Measurements from ENCODE around the gene ERICH2.

The ERICH2 gene

DNA sequence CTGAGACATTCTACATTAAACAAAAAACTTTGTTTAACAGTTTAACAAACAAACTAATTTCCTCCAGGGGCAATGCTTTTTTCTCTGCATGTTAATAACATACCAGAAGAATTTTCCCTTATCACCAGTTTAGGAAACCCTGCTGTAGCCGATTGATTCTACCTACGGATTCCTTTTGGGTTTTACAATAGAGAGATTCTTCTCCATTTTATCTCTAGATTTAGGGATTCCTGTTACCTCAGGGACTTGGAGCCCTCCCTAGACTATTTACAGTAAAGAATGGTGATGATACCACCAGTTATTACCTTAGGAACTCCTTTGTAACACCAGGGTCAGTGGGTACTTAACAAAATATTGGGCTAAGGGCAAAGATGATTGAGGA lies 5.3 kb upstream of the ERICH2 start:
- peaks cover under 1% of the 10 kb centered on the region for H3K4me1 ChIP-seq (ENCODE audit: insufficient read depth, low read length)
- H3K4me3 ChIP-seq (ENCODE audit: low read depth in 1 of 2, low read length in 2 of 2), result no peak overlapping the region
- H3K9me3 ChIP-seq (ENCODE audit: low read length), result no peaks in the 10 kb centered on the region
- H3K9ac ChIP-seq (ENCODE audit: low read length), result no peak overlapping the region
- no peaks in the 10 kb centered on the region for H3K27me3 ChIP-seq (ENCODE audit: control insufficient read depth in 1 of 2, insufficient read depth in 2 of 2, low read length in 2 of 2)
- H3K36me3 ChIP-seq (ENCODE audit: insufficient read depth, low read length), result no peaks in the 10 kb centered on the region
- no peak overlapping the region for H3K27ac ChIP-seq (ENCODE audit: low read depth, low read length)

DNA sequence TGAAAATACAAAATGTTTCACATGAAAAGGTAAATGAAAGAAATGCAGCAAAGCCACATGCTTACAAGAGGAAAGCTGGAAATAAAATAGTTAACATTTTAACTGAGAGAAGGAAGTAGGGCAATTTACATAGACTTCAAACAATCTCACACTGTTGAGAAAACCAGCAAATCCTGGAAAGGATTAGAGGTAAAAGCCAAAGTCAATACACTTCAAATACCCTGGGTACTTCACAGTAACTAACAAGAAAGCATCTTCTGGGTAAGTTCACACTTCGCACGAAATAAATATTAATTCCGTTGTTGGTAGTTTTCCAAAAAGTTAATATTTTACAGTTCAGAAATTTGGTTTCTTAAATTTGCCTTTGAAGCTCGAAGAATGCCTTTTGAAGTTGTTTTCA lies 3.5 kb upstream of the ERICH2 start:
- H3K4me3 ChIP-seq (ENCODE audit: low read depth in 1 of 2, low read length in 2 of 2), result no peak overlapping the region
- peaks cover 0 to 4% of the 10 kb centered on the region in 2 donors for H3K27me3 ChIP-seq (ENCODE audit: control insufficient read depth in 1 of 2, insufficient read depth in 2 of 2, low read length in 2 of 2)
- no peaks in the 10 kb centered on the region for H3K36me3 ChIP-seq (ENCODE audit: insufficient read depth, low read length)
- H3K27ac ChIP-seq (ENCODE audit: low read depth, low read length), result no peak overlapping the region
- H3K9me3 ChIP-seq (ENCODE audit: low read length), result no peaks in the 10 kb centered on the region
- H3K9ac ChIP-seq (ENCODE audit: low read length), result no peak overlapping the region
- peaks cover 11% of the 10 kb centered on the region for H3K4me1 ChIP-seq (ENCODE audit: insufficient read depth, low read length)

DNA sequence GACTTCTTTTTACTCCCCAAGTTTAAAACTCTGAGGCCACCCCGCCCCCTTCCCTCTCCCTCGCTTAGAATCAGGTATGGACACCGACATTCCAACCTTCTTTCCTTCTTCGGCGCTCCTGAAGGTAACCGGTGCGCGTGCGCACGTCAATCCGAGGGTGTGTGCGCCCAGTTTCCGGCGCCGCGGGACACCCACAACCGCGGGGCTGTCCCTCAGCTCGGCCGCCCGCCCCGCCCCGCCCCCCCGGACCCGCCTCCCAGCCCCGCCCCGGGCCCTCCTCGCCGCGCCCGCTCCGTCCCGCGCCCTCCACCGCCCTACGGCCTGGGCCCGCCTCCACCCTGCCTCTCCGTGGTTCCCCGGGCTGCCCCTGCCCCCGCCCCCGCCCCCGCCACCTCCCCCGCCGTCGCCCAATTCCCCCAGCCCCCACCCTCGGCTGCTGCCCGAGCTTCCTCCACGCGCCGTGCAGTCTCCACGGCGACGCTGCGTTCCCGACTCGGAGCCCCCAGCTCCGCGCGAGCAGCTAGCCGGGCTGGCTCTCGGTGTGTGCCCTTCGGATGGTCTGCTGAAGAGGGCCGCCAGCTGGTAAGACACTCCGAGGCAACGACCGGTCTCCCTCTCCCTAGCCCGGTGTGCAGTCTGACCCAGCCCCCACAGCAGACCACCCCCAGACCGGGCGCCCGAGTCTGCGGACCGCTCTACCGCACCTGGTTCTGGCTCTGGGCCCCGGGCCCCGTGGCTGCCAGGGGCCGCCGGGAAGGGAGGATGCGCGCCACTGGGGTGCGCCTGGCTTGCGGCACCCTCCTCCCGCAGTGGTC lies 635 bp downstream of the ERICH2 start:
- H3K4me1 ChIP-seq (ENCODE audit: insufficient read depth, low read length), result peaks cover 12% of the 10 kb centered on the region
- H3K9ac ChIP-seq (ENCODE audit: low read length), result peak overlapping the region; percentile 41
- H3K4me3 ChIP-seq (ENCODE audit: low read depth in 1 of 2, low read length in 2 of 2), result peak overlapping the region; percentile 76 to 81
- H3K9me3 ChIP-seq (ENCODE audit: low read length), result no peaks in the 10 kb centered on the region
- H3K36me3 ChIP-seq (ENCODE audit: insufficient read depth, low read length), result no peaks in the 10 kb centered on the region
- peak overlapping the region; percentile 63 for H3K27ac ChIP-seq (ENCODE audit: low read depth, low read length)
- H3K27me3 ChIP-seq (ENCODE audit: control insufficient read depth in 1 of 2, insufficient read depth in 2 of 2, low read length in 2 of 2), result peaks cover 0 to 4% of the 10 kb centered on the region in 2 donors

DNA sequence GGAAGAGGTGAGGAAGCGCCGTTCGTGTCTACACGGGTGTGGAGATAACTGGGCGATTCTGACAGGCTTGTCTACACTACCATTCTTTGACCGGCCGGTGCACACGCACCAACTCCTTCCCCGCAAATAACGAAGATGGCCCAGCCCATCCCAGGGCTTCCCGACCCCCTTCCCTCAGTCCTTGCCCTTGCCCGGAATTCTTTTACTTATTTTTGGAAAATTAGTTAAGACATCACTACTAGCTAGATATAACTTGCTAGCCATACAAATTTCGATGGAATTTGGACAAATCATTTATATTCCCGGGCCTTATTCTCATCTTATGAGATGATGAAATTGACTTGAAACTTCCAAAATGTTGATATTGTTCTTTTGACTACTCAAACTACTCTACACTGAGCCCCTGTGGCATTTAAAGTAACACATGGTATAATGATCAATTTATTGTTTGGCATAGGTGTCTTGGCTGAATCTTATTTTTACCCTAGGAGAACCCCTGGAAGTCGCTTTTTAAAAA lies 1.3 kb downstream of the ERICH2 start:
- H3K27me3 ChIP-seq (ENCODE audit: control insufficient read depth in 1 of 2, insufficient read depth in 2 of 2, low read length in 2 of 2), result peaks cover 0 to 4% of the 10 kb centered on the region in 2 donors
- H3K4me1 ChIP-seq (ENCODE audit: insufficient read depth, low read length), result peaks cover 12% of the 10 kb centered on the region
- no peak overlapping the region for H3K27ac ChIP-seq (ENCODE audit: low read depth, low read length)
- no peaks in the 10 kb centered on the region for H3K9me3 ChIP-seq (ENCODE audit: low read length)
- no peaks in the 10 kb centered on the region for H3K36me3 ChIP-seq (ENCODE audit: insufficient read depth, low read length)
- no peak overlapping the region for H3K9ac ChIP-seq (ENCODE audit: low read length)
- H3K4me3 ChIP-seq (ENCODE audit: low read depth in 1 of 2, low read length in 2 of 2), result peak overlapping the region; percentile 56 to 68

- Histone ChIP-seq H3K4me3 (ENCODE audit: low read depth in 1 of 2, low read length in 2 of 2) (no peak overlapping the region), H3K4me1 (ENCODE audit: insufficient read depth, low read length) (peaks cover 12% of the 10 kb centered on the region), H3K36me3 (ENCODE audit: insufficient read depth, low read length) (no peaks in the 10 kb centered on the region)
Observed at GRCh38 chr2:170772295-170772694, 2.1 kb downstream of the ERICH2 start.

GRCh38 chr2:170774074-170774473 lies 3.9 kb downstream of the ERICH2 start:
- Histone ChIP-seq H3K4me1 (ENCODE audit: insufficient read depth, low read length) (peaks cover 12% of the 10 kb centered on the region), H3K9me3 (ENCODE audit: low read length) (no peaks in the 10 kb centered on the region), H3K4me3 (ENCODE audit: low read depth in 1 of 2, low read length in 2 of 2) (no peak overlapping the region), H3K9ac (ENCODE audit: low read length) (no peak overlapping the region), H3K27ac (ENCODE audit: low read depth, low read length) (no peak overlapping the region), H3K36me3 (ENCODE audit: insufficient read depth, low read length) (no peaks in the 10 kb centered on the region), H3K27me3 (ENCODE audit: control insufficient read depth in 1 of 2, insufficient read depth in 2 of 2, low read length in 2 of 2) (peaks cover 0 to 4% of the 10 kb centered on the region in 2 donors)

More at GRCh38 chr2:170772295-170772694, 2.1 kb downstream of the ERICH2 start:
- no peak overlapping the region for H3K27ac ChIP-seq (ENCODE audit: low read depth, low read length)
- H3K9me3 ChIP-seq (ENCODE audit: low read length), result no peaks in the 10 kb centered on the region
- H3K27me3 ChIP-seq (ENCODE audit: control insufficient read depth in 1 of 2, insufficient read depth in 2 of 2, low read length in 2 of 2), result peaks cover 0 to 4% of the 10 kb centered on the region in 2 donors
- H3K9ac ChIP-seq (ENCODE audit: low read length), result no peak overlapping the region

DNA sequence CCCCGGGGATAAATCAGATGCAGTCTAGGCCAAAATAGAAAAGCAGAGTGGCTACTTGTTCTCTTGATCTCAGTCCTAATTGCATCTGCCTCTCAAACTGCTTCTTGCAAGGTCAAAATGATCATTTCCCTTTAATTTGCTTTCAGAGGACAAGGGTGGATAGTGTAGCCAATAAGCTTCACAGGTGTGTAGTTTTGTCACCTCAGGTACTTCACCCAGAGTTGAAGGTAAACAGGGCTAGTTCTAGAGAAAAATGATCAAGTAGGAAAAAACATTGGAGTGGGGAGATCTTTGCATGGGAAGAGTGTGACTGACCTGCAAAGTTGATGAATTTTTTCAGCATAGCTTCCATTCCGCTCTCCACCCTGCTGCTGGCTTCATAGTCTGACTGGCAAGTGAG lies 8.7 kb downstream of the ERICH2 start:
- Histone ChIP-seq H3K4me3 (ENCODE audit: low read depth in 1 of 2, low read length in 2 of 2) (no peak overlapping the region), H3K9ac (ENCODE audit: low read length) (no peak overlapping the region), H3K27ac (ENCODE audit: low read depth, low read length) (no peak overlapping the region), H3K27me3 (ENCODE audit: control insufficient read depth in 1 of 2, insufficient read depth in 2 of 2, low read length in 2 of 2) (no peaks in the 10 kb centered on the region), H3K36me3 (ENCODE audit: insufficient read depth, low read length) (no peaks in the 10 kb centered on the region), H3K4me1 (ENCODE audit: insufficient read depth, low read length) (no peaks in the 10 kb centered on the region), H3K9me3 (ENCODE audit: low read length) (no peaks in the 10 kb centered on the region)

DNA sequence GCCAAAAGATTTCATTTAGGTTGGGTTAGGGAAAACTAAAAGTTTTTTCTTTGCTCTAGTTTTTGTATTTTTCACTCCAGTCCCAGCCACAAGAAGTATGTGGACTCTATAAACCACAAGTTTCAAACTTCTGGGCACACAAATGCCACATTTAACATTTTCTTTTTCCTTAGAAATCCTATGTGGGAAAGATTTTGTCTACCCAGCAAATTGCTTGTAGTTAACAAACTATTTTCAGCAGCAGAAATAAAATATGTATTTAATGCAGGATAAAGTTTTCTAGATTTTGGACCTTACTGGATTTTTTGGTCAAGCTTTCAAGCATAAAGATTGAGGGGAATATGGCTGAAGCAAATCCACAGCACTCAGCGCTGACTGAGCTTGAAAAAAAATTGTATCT lies 9.1 kb downstream of the ERICH2 start:
- H3K4me3 ChIP-seq (ENCODE audit: low read depth in 1 of 2, low read length in 2 of 2), result no peak overlapping the region
- no peaks in the 10 kb centered on the region for H3K9me3 ChIP-seq (ENCODE audit: low read length)
- no peak overlapping the region for H3K27ac ChIP-seq (ENCODE audit: low read depth, low read length)
- H3K4me1 ChIP-seq (ENCODE audit: insufficient read depth, low read length), result no peaks in the 10 kb centered on the region
- no peak overlapping the region for H3K9ac ChIP-seq (ENCODE audit: low read length)
- no peaks in the 10 kb centered on the region for H3K36me3 ChIP-seq (ENCODE audit: insufficient read depth, low read length)
- no peaks in the 10 kb centered on the region for H3K27me3 ChIP-seq (ENCODE audit: control insufficient read depth in 1 of 2, insufficient read depth in 2 of 2, low read length in 2 of 2)

DNA sequence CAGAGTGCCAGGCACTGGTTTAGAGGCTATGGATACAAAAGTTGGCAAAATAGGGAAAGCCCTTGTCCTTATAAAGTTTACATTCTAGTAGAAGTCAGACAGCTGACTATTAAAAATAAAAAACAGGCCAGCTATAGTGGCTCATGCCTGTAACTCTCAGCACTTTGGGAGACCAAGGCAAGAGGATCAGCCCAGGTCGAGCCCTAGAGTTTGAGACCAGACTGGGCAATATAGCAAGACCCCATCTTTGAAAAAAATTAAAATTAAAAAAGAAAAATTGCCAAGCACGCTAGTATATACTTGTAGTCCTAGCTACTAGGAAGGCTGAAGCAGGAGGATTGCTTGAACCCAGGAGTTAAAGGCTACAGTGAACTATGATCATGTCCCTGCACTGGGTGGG lies 12.5 kb downstream of the ERICH2 start:
- no peak overlapping the region for H3K4me3 ChIP-seq (ENCODE audit: low read depth in 1 of 2, low read length in 2 of 2)
- no peaks in the 10 kb centered on the region for H3K27me3 ChIP-seq (ENCODE audit: control insufficient read depth in 1 of 2, insufficient read depth in 2 of 2, low read length in 2 of 2)
- no peak overlapping the region for H3K9ac ChIP-seq (ENCODE audit: low read length)
- no peaks in the 10 kb centered on the region for H3K36me3 ChIP-seq (ENCODE audit: insufficient read depth, low read length)
- no peaks in the 10 kb centered on the region for H3K4me1 ChIP-seq (ENCODE audit: insufficient read depth, low read length)
- H3K27ac ChIP-seq (ENCODE audit: low read depth, low read length), result no peak overlapping the region
- H3K9me3 ChIP-seq (ENCODE audit: low read length), result no peaks in the 10 kb centered on the region

DNA sequence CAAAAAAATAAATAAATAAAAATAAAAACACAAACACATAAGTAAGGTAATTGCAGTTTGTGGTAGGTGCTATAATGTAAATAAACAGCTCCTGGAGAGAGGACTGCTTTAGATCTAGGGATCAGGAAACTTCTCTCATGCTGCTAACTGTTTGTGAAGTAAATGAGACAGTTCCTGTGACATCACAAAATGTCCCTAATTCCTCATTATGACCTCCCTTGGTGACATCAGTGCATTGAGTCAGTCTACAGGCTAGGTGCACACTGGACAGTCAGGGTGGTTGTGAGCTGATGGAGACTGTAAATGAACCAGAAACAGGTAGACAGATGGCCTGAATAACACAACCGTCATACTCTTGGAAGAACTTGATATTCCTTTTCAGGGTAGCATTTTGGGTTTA lies 13.4 kb downstream of the ERICH2 start:
- no peaks in the 10 kb centered on the region for H3K9me3 ChIP-seq (ENCODE audit: low read length)
- H3K9ac ChIP-seq (ENCODE audit: low read length), result no peak overlapping the region
- no peaks in the 10 kb centered on the region for H3K36me3 ChIP-seq (ENCODE audit: insufficient read depth, low read length)
- H3K4me1 ChIP-seq (ENCODE audit: insufficient read depth, low read length), result no peaks in the 10 kb centered on the region
- H3K4me3 ChIP-seq (ENCODE audit: low read depth in 1 of 2, low read length in 2 of 2), result no peak overlapping the region
- no peaks in the 10 kb centered on the region for H3K27me3 ChIP-seq (ENCODE audit: control insufficient read depth in 1 of 2, insufficient read depth in 2 of 2, low read length in 2 of 2)
- H3K27ac ChIP-seq (ENCODE audit: low read depth, low read length), result no peak overlapping the region

- Histone ChIP-seq H3K27me3 (ENCODE audit: control insufficient read depth in 1 of 2, insufficient read depth in 2 of 2, low read length in 2 of 2) (no peaks in the 10 kb centered on the region), H3K27ac (ENCODE audit: low read depth, low read length) (no peak overlapping the region), H3K9me3 (ENCODE audit: low read length) (no peaks in the 10 kb centered on the region), H3K36me3 (ENCODE audit: insufficient read depth, low read length) (no peaks in the 10 kb centered on the region), H3K4me1 (ENCODE audit: insufficient read depth, low read length) (no peaks in the 10 kb centered on the region), H3K9ac (ENCODE audit: low read length) (no peak overlapping the region), H3K4me3 (ENCODE audit: low read depth in 1 of 2, low read length in 2 of 2) (no peak overlapping the region)
Observed at GRCh38 chr2:170798996-170799395, 28.8 kb downstream of the ERICH2 start.

DNA sequence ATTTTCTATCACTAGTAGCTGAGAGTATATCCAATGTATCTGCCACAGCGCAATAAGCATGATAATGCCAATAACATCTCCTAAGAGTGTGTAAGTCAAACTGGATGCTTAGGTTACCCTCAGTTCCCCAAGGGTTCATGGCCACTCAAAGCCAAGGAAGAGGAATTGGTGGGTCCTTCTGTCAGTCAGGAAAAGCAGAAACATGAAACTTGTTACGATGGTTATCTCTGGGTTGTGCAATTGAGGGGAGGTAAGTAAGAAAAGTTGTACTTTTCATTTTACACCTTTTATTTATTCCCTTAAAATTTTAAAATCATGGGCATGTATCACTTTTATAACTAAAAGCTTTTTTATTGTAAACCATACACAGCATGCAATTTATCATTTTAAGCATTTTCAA lies 36.4 kb downstream of the ERICH2 start:
- H3K27me3 ChIP-seq (ENCODE audit: control insufficient read depth in 1 of 2, insufficient read depth in 2 of 2, low read length in 2 of 2), result no peaks in the 10 kb centered on the region
- no peak overlapping the region for H3K4me3 ChIP-seq (ENCODE audit: low read depth in 1 of 2, low read length in 2 of 2)
- no peak overlapping the region for H3K27ac ChIP-seq (ENCODE audit: low read depth, low read length)

More for the DNA sequence above, 36.4 kb downstream of the ERICH2 start:
- Histone ChIP-seq H3K9me3 (ENCODE audit: low read length) (no peaks in the 10 kb centered on the region), H3K9ac (ENCODE audit: low read length) (no peak overlapping the region), H3K36me3 (ENCODE audit: insufficient read depth, low read length) (no peaks in the 10 kb centered on the region), H3K4me1 (ENCODE audit: insufficient read depth, low read length) (no peaks in the 10 kb centered on the region)

Measured in muscle layer of colon (tissue), 2 donors.